Trophoblast cell (in vitro differentiated cells and primary cell): Measurements from ENCODE around the gene GAN.

ENCODE experiments used
- DNase-seq, 2 donors: peaks; one replicate each; pipeline ENCODE4 v3.0.0-alpha.2; 2016
- H2AFZ ChIP-seq: 2 replicates; pipeline ENCODE4 v1.6.1; 2013; ENCODE audit warnings: low read length, moderate library complexity, mild to moderate bottlenecking; ENCODE audit not compliant: insufficient read depth, poor library complexity
- H2AK5ac ChIP-seq: 2 replicates; pipeline ENCODE4 v1.6.1; 2013; ENCODE audit warnings: mild to moderate bottlenecking, low read length
- H2BK120ac ChIP-seq: 2 replicates; pipeline ENCODE4 v1.6.1; 2013; ENCODE audit warnings: low read length, mild to moderate bottlenecking, moderate library complexity; ENCODE audit not compliant: insufficient read depth, poor library complexity
- H2BK12ac ChIP-seq: 2 replicates; pipeline ENCODE4 v1.6.1; 2013; ENCODE audit warnings: mild to moderate bottlenecking, low read length, moderate library complexity
- H2BK5ac ChIP-seq: 2 replicates; pipeline ENCODE4 v1.6.1; 2013; ENCODE audit warnings: low read length, low read depth, moderate library complexity, mild to moderate bottlenecking; ENCODE audit not compliant: poor library complexity
- H3K14ac ChIP-seq: 2 replicates; pipeline ENCODE4 v1.6.1; 2013; ENCODE audit warnings: mild to moderate bottlenecking, low read length
- H3K18ac ChIP-seq: 2 replicates; pipeline ENCODE4 v1.6.1; 2013; ENCODE audit warnings: mild to moderate bottlenecking, low read length
- H3K23ac ChIP-seq: 2 replicates; pipeline ENCODE4 v1.6.1; 2013; ENCODE audit warnings: low read length
- H3K27ac ChIP-seq: 2 replicates; pipeline ENCODE4 v1.5.1; 2013; ENCODE audit warnings: low read depth, mild to moderate bottlenecking, inconsistent platforms, low read length, moderate library complexity
- H3K27me3 ChIP-seq: 2 replicates; pipeline ENCODE4 v1.6.1; 2013; ENCODE audit warnings: inconsistent platforms, mild to moderate bottlenecking, low read length, moderate library complexity; ENCODE audit not compliant: insufficient read depth
- H3K36me3 ChIP-seq, 2 experiments: 1 replicate in 1 of 2; 2 replicates in 1 of 2; pipeline ENCODE4 v1.6.1; 2013; ENCODE audit warnings: low read length in 2 of 2, mild to moderate bottlenecking in 2 of 2, moderate library complexity in 1 of 2; ENCODE audit not compliant: insufficient read depth in 2 of 2, control insufficient read depth in 1 of 2
- H3K4ac ChIP-seq: 2 replicates; pipeline ENCODE4 v1.6.1; 2013; ENCODE audit warnings: low read depth, mild to moderate bottlenecking, low read length, moderate library complexity
- H3K4me1 ChIP-seq, 2 experiments: 1 replicate in 1 of 2; 2 replicates in 1 of 2; pipeline ENCODE4 v1.6.1; 2013; ENCODE audit warnings: low read length in 2 of 2, mild to moderate bottlenecking in 2 of 2, moderate library complexity in 1 of 2; ENCODE audit not compliant: insufficient read depth in 2 of 2, control insufficient read depth in 1 of 2
- H3K4me2 ChIP-seq: 2 replicates; pipeline ENCODE4 v1.6.1; 2013; ENCODE audit warnings: inconsistent platforms, mild to moderate bottlenecking, low read length, moderate library complexity
- H3K4me3 ChIP-seq: 2 replicates; pipeline ENCODE4 v1.5.1; 2013; ENCODE audit warnings: mild to moderate bottlenecking, low read depth, low read length, inconsistent platforms
- H3K79me1 ChIP-seq: one replicate; pipeline ENCODE4 v1.6.1; 2013; ENCODE audit warnings: low read length
- H3K79me2 ChIP-seq: 2 replicates; pipeline ENCODE4 v1.6.1; 2013; ENCODE audit warnings: low read length, mild to moderate bottlenecking; ENCODE audit not compliant: control insufficient read depth, insufficient read depth, poor library complexity
- H3K9ac ChIP-seq: 2 replicates; pipeline ENCODE4 v1.6.1; 2013; ENCODE audit warnings: mild to moderate bottlenecking, low read length
- H3K9me3 ChIP-seq: 2 replicates; pipeline ENCODE4 v1.6.1; 2013; ENCODE audit warnings: low read depth, mild to moderate bottlenecking, control low read depth, inconsistent platforms, low read length; ENCODE audit not compliant: insufficient read depth
- H4K12ac ChIP-seq: 2 replicates; pipeline ENCODE4 v1.6.1; 2013; ENCODE audit warnings: low read depth, mild to moderate bottlenecking, low read length, moderate library complexity
- H4K8ac ChIP-seq: 2 replicates; pipeline ENCODE4 v1.6.1; 2013; ENCODE audit warnings: low read depth, mild to moderate bottlenecking, low read length, moderate library complexity
- H4K91ac ChIP-seq: one replicate; pipeline ENCODE4 v1.6.1; 2013; ENCODE audit warnings: low read depth, mild to moderate bottlenecking, low read length, moderate library complexity
- WGBS: extraction: QIAGEN DNeasy Blood & Tissue Kit; methylation state at CpG from one replicate; pipeline ENCODE4 v1.1.7; 2013; ENCODE audit warnings: missing lambda C conversion rate; ENCODE audit not compliant: insufficient read length, insufficient coverage; ENCODE audit errors: extremely low coverage; 5-methylcytosine and 5-hydroxymethylcytosine counted together

Gene GAN

GRCh38 chr16:81360135-81360534, 45.4 kb downstream of the GAN start:
- H3K79me1 ChIP-seq: no peaks in the 10 kb centered on the region
- peaks cover 18 to 26% of the 10 kb centered on the region in 2 experiments for H3K36me3 ChIP-seq
- WGBS: no CpG with 5 or more reads among the region's 2 CpGs
- H3K4me2 ChIP-seq: no peak overlapping the region
- H3K9ac ChIP-seq: no peak overlapping the region
- no peak overlapping the region for H4K8ac ChIP-seq
- no peak overlapping the region for H2BK120ac ChIP-seq
- H2BK12ac ChIP-seq: no peak overlapping the region
- no peak overlapping the region for H2AK5ac ChIP-seq
- H3K79me2 ChIP-seq: no peaks in the 10 kb centered on the region
- no peaks in the 10 kb centered on the region for H3K27me3 ChIP-seq
- no peak for DNase-seq
- H2AFZ ChIP-seq: no peak overlapping the region
- H3K27ac ChIP-seq: no peak overlapping the region
- no peaks in the 10 kb centered on the region for H3K9me3 ChIP-seq
- no peak overlapping the region for H3K23ac ChIP-seq
- H3K4ac ChIP-seq: no peak overlapping the region
- H4K91ac ChIP-seq: no peak overlapping the region
- H2BK5ac ChIP-seq: no peak overlapping the region
- no peak overlapping the region for H3K14ac ChIP-seq
- H3K18ac ChIP-seq: no peak overlapping the region
- no peaks in the 10 kb centered on the region for H3K4me1 ChIP-seq
- no peak overlapping the region for H4K12ac ChIP-seq
- no peak overlapping the region for H3K4me3 ChIP-seq

- no peak overlapping the region for H3K23ac ChIP-seq
- H3K4me1 ChIP-seq: no peaks in the 10 kb centered on the region
- H3K27ac ChIP-seq: no peak overlapping the region
- no peaks in the 10 kb centered on the region for H3K79me2 ChIP-seq
- H3K27me3 ChIP-seq: no peaks in the 10 kb centered on the region
- H3K4ac ChIP-seq: no peak overlapping the region
- no peak overlapping the region for H2AK5ac ChIP-seq
- no peak overlapping the region for H3K18ac ChIP-seq
- H3K14ac ChIP-seq: no peak overlapping the region
- H3K9ac ChIP-seq: no peak overlapping the region
- H3K4me3 ChIP-seq: no peak overlapping the region
- H3K9me3 ChIP-seq: no peaks in the 10 kb centered on the region
- no peak for DNase-seq
- H3K4me2 ChIP-seq: no peak overlapping the region
- no peak overlapping the region for H2BK120ac ChIP-seq
- no peak overlapping the region for H4K12ac ChIP-seq
- H2BK5ac ChIP-seq: no peak overlapping the region
- no peaks in the 10 kb centered on the region for H3K79me1 ChIP-seq
- H3K36me3 ChIP-seq: peaks cover 24 to 40% of the 10 kb centered on the region in 2 experiments
- no CpG with 5 or more reads among the region's 3 CpGs for WGBS
- no peak overlapping the region for H2AFZ ChIP-seq
- H4K91ac ChIP-seq: no peak overlapping the region
- no peak overlapping the region for H4K8ac ChIP-seq
- H2BK12ac ChIP-seq: no peak overlapping the region
Observed at GRCh38 chr16:81365731-81366130, 51.0 kb downstream of the GAN start.

- Histone ChIP-seq H4K91ac (no peak overlapping the region), H3K4me2 (no peak overlapping the region), H3K9ac (no peak overlapping the region), H2BK5ac (no peak overlapping the region), H3K79me1 (no peaks in the 10 kb centered on the region), H2AK5ac (no peak overlapping the region), H2AFZ (no peak overlapping the region), H3K18ac (no peak overlapping the region), H3K14ac (no peak overlapping the region), H3K27ac (no peak overlapping the region), H2BK120ac (no peak overlapping the region), H4K12ac (no peak overlapping the region), H3K4me1 (no peaks in the 10 kb centered on the region), H3K27me3 (no peaks in the 10 kb centered on the region), H3K9me3 (no peaks in the 10 kb centered on the region), H2BK12ac (no peak overlapping the region), H3K79me2 (no peaks in the 10 kb centered on the region), H3K36me3 (peaks cover 24 to 40% of the 10 kb centered on the region in 2 experiments), H4K8ac (no peak overlapping the region), H3K4ac (no peak overlapping the region), H3K23ac (no peak overlapping the region), H3K4me3 (no peak overlapping the region)
- DNase-seq: peak; percentile 17 to 89
- WGBS: no CpG with 5 or more reads among the region's 12 CpGs
Observed at GRCh38 chr16:81366316-81366932, 51.7 kb downstream of the GAN start.

GRCh38 chr16:81367821-81368220, 53.1 kb downstream of the GAN start:
- Histone ChIP-seq H3K23ac (no peak overlapping the region), H3K79me1 (no peaks in the 10 kb centered on the region), H4K91ac (no peak overlapping the region), H3K79me2 (no peaks in the 10 kb centered on the region), H3K4me2 (no peak overlapping the region), H2AFZ (no peak overlapping the region), H2BK12ac (no peak overlapping the region), H3K18ac (no peak overlapping the region), H3K14ac (no peak overlapping the region), H3K4me1 (no peaks in the 10 kb centered on the region), H3K27ac (no peak overlapping the region), H2AK5ac (no peak overlapping the region), H3K27me3 (no peaks in the 10 kb centered on the region), H3K9ac (no peak overlapping the region), H4K12ac (no peak overlapping the region), H3K4me3 (no peak overlapping the region), H3K36me3 (peaks cover 18 to 34% of the 10 kb centered on the region in 2 experiments), H2BK5ac (no peak overlapping the region), H3K4ac (no peak overlapping the region), H4K8ac (no peak overlapping the region), H3K9me3 (no peaks in the 10 kb centered on the region), H2BK120ac (peak overlapping the region; percentile 17)
- no peak for DNase-seq
- WGBS: no CpG with 5 or more reads among the region's 6 CpGs
